Activated naive CD8-positive, alpha-beta T cell treated with anti-CD3 and anti-CD28 coated beads, Interleukin-2, amount 50 U/mL, for 24 hours (primary cell): ENCODE measurements around the gene GDNF.

Experiments used
- ATAC-seq: fragments of 150-1000 bp; cut with Tn5 transposase; one replicate; pipeline ENCODE4 v1.10.0; 2021
- DNase-seq: peaks from one replicate; pipeline ENCODE4 v3.0.0; 2021
- H3K27ac Mint-ChIP-seq: one replicate; pipeline ENCODE4 v1.8.0; 2021; ENCODE audit warnings: mild to moderate bottlenecking, mixed read lengths
- H3K27me3 Mint-ChIP-seq: one replicate; pipeline ENCODE4 v1.8.0; 2021; ENCODE audit warnings: mixed read lengths
- H3K36me3 Mint-ChIP-seq: one replicate; pipeline ENCODE4 v1.8.0; 2021; ENCODE audit warnings: low read depth, mixed read lengths
- H3K4me1 Mint-ChIP-seq: one replicate; pipeline ENCODE4 v1.8.0; 2021; ENCODE audit warnings: mixed read lengths
- H3K4me3 Mint-ChIP-seq: one replicate; pipeline ENCODE4 v1.8.0; 2021; ENCODE audit warnings: mild to moderate bottlenecking, moderate library complexity, mixed read lengths
- H3K9me3 Mint-ChIP-seq: one replicate; pipeline ENCODE4 v1.8.0; 2021; ENCODE audit warnings: mixed read lengths

The GDNF gene

GRCh38 chr5:37859805-37860204 lies 20.0 kb upstream of the GDNF start:
- no peak for ATAC-seq
- DNase-seq = no peak
- Mint-ChIP-seq H3K4me1 (no peaks in the 10 kb centered on the region), H3K27ac (no peak overlapping the region), H3K36me3 (no peaks in the 10 kb centered on the region), H3K4me3 (no peak overlapping the region), H3K27me3 (peaks cover 3% of the 10 kb centered on the region), H3K9me3 (peaks cover 5% of the 10 kb centered on the region)

- Mint-ChIP-seq H3K27me3 (peaks cover 3% of the 10 kb centered on the region), H3K4me3 (no peak overlapping the region), H3K36me3 (no peaks in the 10 kb centered on the region), H3K27ac (no peak overlapping the region), H3K4me1 (no peaks in the 10 kb centered on the region), H3K9me3 (peaks cover 9% of the 10 kb centered on the region)
- DNase-seq = no peak
- ATAC-seq = no peak
These were observed 18.4 kb upstream of the GDNF start for GRCh38 chr5:37858250-37858649.

- no peaks in the 10 kb centered on the region for H3K4me1 Mint-ChIP-seq
- H3K27me3 Mint-ChIP-seq = peaks cover 3% of the 10 kb centered on the region
- H3K36me3 Mint-ChIP-seq = no peaks in the 10 kb centered on the region
- peaks cover 9% of the 10 kb centered on the region for H3K9me3 Mint-ChIP-seq
- ATAC-seq (no peak), DNase-seq (no peak)
- H3K27ac Mint-ChIP-seq = no peak overlapping the region
- no peak overlapping the region for H3K4me3 Mint-ChIP-seq
These were observed 17.9 kb upstream of the GDNF start for GRCh38 chr5:37857696-37858095.

GRCh38 chr5:37855438-37855837 lies 15.6 kb upstream of the GDNF start:
- peaks cover 9% of the 10 kb centered on the region for H3K9me3 Mint-ChIP-seq
- no peaks in the 10 kb centered on the region for H3K4me1 Mint-ChIP-seq
- ATAC-seq = no peak
- H3K27ac Mint-ChIP-seq = no peak overlapping the region
- H3K36me3 Mint-ChIP-seq = no peaks in the 10 kb centered on the region
- peaks cover 7% of the 10 kb centered on the region for H3K27me3 Mint-ChIP-seq
- no peak overlapping the region for H3K4me3 Mint-ChIP-seq
- no peak for DNase-seq

- H3K9me3 Mint-ChIP-seq = peaks cover 9% of the 10 kb centered on the region
- ATAC-seq (no peak), DNase-seq (no peak)
- no peak overlapping the region for H3K4me3 Mint-ChIP-seq
- no peaks in the 10 kb centered on the region for H3K36me3 Mint-ChIP-seq
- peaks cover 4% of the 10 kb centered on the region for H3K27me3 Mint-ChIP-seq
- H3K27ac Mint-ChIP-seq = no peak overlapping the region
- H3K4me1 Mint-ChIP-seq = no peaks in the 10 kb centered on the region
These were observed 11.5 kb upstream of the GDNF start for GRCh38 chr5:37851305-37851704.

- ATAC-seq (no peak), DNase-seq (no peak)
- Mint-ChIP-seq H3K4me3 (no peak overlapping the region), H3K4me1 (no peaks in the 10 kb centered on the region), H3K9me3 (peaks cover 6% of the 10 kb centered on the region), H3K27me3 (peaks cover 4% of the 10 kb centered on the region), H3K27ac (no peak overlapping the region), H3K36me3 (no peaks in the 10 kb centered on the region)
These were observed 10.5 kb upstream of the GDNF start for GRCh38 chr5:37850226-37850865.

- Mint-ChIP-seq H3K36me3 (no peaks in the 10 kb centered on the region), H3K27ac (no peak overlapping the region), H3K9me3 (peaks cover 4% of the 10 kb centered on the region), H3K27me3 (peaks cover 8% of the 10 kb centered on the region), H3K4me3 (no peak overlapping the region), H3K4me1 (no peaks in the 10 kb centered on the region)
- ATAC-seq (no peak), DNase-seq (no peak)
These were observed 9.8 kb upstream of the GDNF start for GRCh38 chr5:37849641-37850040.

- no peak for DNase-seq
- no peak overlapping the region for H3K4me3 Mint-ChIP-seq
These were observed 8.2 kb upstream of the GDNF start for GRCh38 chr5:37847978-37848425.

GRCh38 chr5:37846786-37847310 lies 7.0 kb upstream of the GDNF start:
- no peak for DNase-seq
- no peaks in the 10 kb centered on the region for H3K4me1 Mint-ChIP-seq
- no peak for ATAC-seq
- no peaks in the 10 kb centered on the region for H3K36me3 Mint-ChIP-seq
- H3K27ac Mint-ChIP-seq = no peak overlapping the region
- no peak overlapping the region for H3K4me3 Mint-ChIP-seq
- no peaks in the 10 kb centered on the region for H3K9me3 Mint-ChIP-seq
- H3K27me3 Mint-ChIP-seq = peaks cover 25% of the 10 kb centered on the region

More at GRCh38 chr5:37847978-37848425, 8.2 kb upstream of the GDNF start:
- H3K4me1 Mint-ChIP-seq = no peaks in the 10 kb centered on the region
- H3K27ac Mint-ChIP-seq = no peak overlapping the region
- no peaks in the 10 kb centered on the region for H3K9me3 Mint-ChIP-seq
- peaks cover 19% of the 10 kb centered on the region for H3K27me3 Mint-ChIP-seq
- ATAC-seq = no peak
- no peaks in the 10 kb centered on the region for H3K36me3 Mint-ChIP-seq

GRCh38 chr5:37844009-37844408 lies 4.2 kb upstream of the GDNF start:
- Mint-ChIP-seq H3K27me3 (peaks cover 46% of the 10 kb centered on the region), H3K27ac (no peak overlapping the region), H3K36me3 (no peaks in the 10 kb centered on the region), H3K4me3 (no peak overlapping the region), H3K9me3 (no peaks in the 10 kb centered on the region), H3K4me1 (peaks cover 4% of the 10 kb centered on the region)
- no peak for ATAC-seq
- DNase-seq = no peak

GRCh38 chr5:37842048-37842447 lies 2.2 kb upstream of the GDNF start:
- no peaks in the 10 kb centered on the region for H3K36me3 Mint-ChIP-seq
- H3K9me3 Mint-ChIP-seq = no peaks in the 10 kb centered on the region
- no peak for DNase-seq
- H3K4me1 Mint-ChIP-seq = peaks cover 23% of the 10 kb centered on the region
- H3K27me3 Mint-ChIP-seq = peaks cover 66% of the 10 kb centered on the region
- no peak overlapping the region for H3K27ac Mint-ChIP-seq
- ATAC-seq = no peak
- no peak overlapping the region for H3K4me3 Mint-ChIP-seq

- no peak overlapping the region for H3K4me3 Mint-ChIP-seq
These were observed 1.4 kb upstream of the GDNF start for GRCh38 chr5:37841203-37841602.

GRCh38 chr5:37840053-37841034 lies 503 bp upstream of the GDNF start:
- peaks cover 81% of the 10 kb centered on the region for H3K27me3 Mint-ChIP-seq
- H3K27ac Mint-ChIP-seq = no peak overlapping the region
- H3K9me3 Mint-ChIP-seq = no peaks in the 10 kb centered on the region
- peaks cover 27% of the 10 kb centered on the region for H3K4me1 Mint-ChIP-seq
- no peak overlapping the region for H3K4me3 Mint-ChIP-seq
- no peaks in the 10 kb centered on the region for H3K36me3 Mint-ChIP-seq
- DNase-seq (peak; percentile 2), ATAC-seq (no peak)

More at GRCh38 chr5:37841203-37841602, 1.4 kb upstream of the GDNF start:
- Mint-ChIP-seq H3K4me1 (peaks cover 27% of the 10 kb centered on the region), H3K9me3 (no peaks in the 10 kb centered on the region), H3K27ac (no peak overlapping the region), H3K36me3 (no peaks in the 10 kb centered on the region), H3K27me3 (peaks cover 73% of the 10 kb centered on the region)
- DNase-seq = no peak
- ATAC-seq = no peak

GRCh38 chr5:37838933-37839341 lies 904 bp downstream of the GDNF start:
- H3K27me3 Mint-ChIP-seq = peaks cover 82% of the 10 kb centered on the region
- no peak overlapping the region for H3K27ac Mint-ChIP-seq
- no peaks in the 10 kb centered on the region for H3K36me3 Mint-ChIP-seq
- no peak for ATAC-seq
- no peak overlapping the region for H3K4me3 Mint-ChIP-seq
- no peaks in the 10 kb centered on the region for H3K9me3 Mint-ChIP-seq
- DNase-seq = no peak
- H3K4me1 Mint-ChIP-seq = peaks cover 27% of the 10 kb centered on the region
